Lower leg skin (tissue), 4 donors: Measurements from ENCODE around the gene NDUFA3. TPM values are rescaled to one million over a fixed set of nuclear protein-coding genes. Genes with fewer than 3 reads are reported as not detected.
A peak's percentile ranks its signal among the peaks of the same experiment; 100 is the strongest.
"Not testable (repeated sequence)": the region's sequence is repeated elsewhere in the genome, so short reads cannot be mapped to it uniquely, and the experiment has no call there.

ENCODE experiments used
- DNase-seq, 2 donors: peaks; one replicate each; pipeline ENCODE4 v3.0.0-alpha.2; 2019; ENCODE audit warnings: low spot score in 2 of 2
- H3K4me3 ChIP-seq: fragments of 200-600 bp; sonication (generic); 2 replicates; pipeline ENCODE4 v1.5.1; 2017; ENCODE audit warnings: mild to moderate bottlenecking, low read depth; ENCODE audit not compliant: poor library complexity, severe bottlenecking
- POLR2A ChIP-seq, 2 donors: fragments of 450-650 bp; IDR thresholded peaks; one replicate each; pipeline ENCODE4 v1.6.1; 2016 to 2017; ENCODE audit warnings: antibody characterized with exemption in 2 of 2, mild to moderate bottlenecking in 1 of 2, moderate library complexity in 1 of 2
- WGBS, 2 donors: methylation state at CpG; one replicate each; pipeline ENCODE4 v1.1.5; 2018; 5-methylcytosine and 5-hydroxymethylcytosine counted together
- intact Hi-C: fragments of 100-400 bp; cut with DNase I; formaldehyde crosslinking; loops from one replicate; pipeline ENCODE4 v1.15.0; 2023; ENCODE audit warnings: low total_unique reads
- total RNA-seq, 4 donors: library from RNA; depleted of rRNA; stranded (reverse); fragments of >200 nt; gene quantifications; one replicate each; pipeline ENCODE4 v1.1.0, GENCODE V29; 2016
- TF ChIP-seq, protein P1 (sequence below), 3 donors: fragments of 450-650 bp; IDR thresholded peaks; one replicate each; pipeline ENCODE4 v1.5.1; 2016; ENCODE audit warnings: antibody characterized with exemption in 3 of 3, mild to moderate bottlenecking in 3 of 3, moderate library complexity in 2 of 3

The NDUFA3 gene
- total RNA-seq, 4 donors from 2014 or later = 2.7 to 39.4 (median 30.2) TPM

DNA sequence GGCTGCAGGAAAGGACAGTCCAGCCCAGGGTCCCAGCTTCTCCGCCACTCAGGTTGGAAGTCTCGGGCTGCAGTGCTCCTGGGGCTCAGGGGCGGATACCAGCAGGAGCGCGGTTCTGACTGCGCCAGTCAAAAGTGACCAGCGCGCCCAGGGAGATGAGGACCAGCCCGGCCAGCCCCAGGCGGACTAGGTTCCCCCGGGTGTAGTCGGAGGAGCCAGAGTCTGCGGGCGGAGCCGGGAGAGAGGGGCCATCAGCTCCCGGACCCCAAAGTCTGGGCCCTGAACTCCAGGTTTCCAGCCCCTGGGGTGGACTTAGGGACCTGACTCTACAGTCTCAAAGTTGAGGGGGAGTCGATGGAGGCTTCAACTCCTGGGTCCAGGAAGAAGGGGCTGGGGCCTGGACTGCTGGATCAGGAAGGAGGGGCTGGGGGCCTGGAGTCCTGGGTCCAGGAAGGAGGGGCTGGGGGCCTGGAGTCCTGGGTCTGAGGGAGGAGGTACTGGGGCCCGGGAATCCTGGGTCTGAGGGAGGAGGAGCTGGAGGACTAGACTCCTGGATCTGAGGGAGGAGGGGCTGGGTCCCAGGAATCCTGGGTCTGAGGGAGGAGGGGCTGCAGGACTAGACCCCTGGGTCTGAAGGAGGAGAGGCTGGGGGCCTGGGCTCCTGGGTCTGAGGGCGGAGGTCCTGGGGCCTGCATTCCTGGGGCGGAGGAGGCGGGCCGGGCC, 7.4 kb upstream of the NDUFA3 start:
- no peak for TF ChIP-seq POLR2A (IDR thresholded peaks at IDR 0.05)
- TF ChIP-seq, protein P1, sequence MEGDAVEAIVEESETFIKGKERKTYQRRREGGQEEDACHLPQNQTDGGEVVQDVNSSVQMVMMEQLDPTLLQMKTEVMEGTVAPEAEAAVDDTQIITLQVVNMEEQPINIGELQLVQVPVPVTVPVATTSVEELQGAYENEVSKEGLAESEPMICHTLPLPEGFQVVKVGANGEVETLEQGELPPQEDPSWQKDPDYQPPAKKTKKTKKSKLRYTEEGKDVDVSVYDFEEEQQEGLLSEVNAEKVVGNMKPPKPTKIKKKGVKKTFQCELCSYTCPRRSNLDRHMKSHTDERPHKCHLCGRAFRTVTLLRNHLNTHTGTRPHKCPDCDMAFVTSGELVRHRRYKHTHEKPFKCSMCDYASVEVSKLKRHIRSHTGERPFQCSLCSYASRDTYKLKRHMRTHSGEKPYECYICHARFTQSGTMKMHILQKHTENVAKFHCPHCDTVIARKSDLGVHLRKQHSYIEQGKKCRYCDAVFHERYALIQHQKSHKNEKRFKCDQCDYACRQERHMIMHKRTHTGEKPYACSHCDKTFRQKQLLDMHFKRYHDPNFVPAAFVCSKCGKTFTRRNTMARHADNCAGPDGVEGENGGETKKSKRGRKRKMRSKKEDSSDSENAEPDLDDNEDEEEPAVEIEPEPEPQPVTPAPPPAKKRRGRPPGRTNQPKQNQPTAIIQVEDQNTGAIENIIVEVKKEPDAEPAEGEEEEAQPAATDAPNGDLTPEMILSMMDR (IDR thresholded peaks at IDR 0.05) = no peak
- DNase-seq = no peak
- no peak overlapping the region for H3K4me3 ChIP-seq
- intact Hi-C loops = no loop called here
- WGBS, 2 donors = 75 to 77% methylated on average over 9 to 21 of the region's 22 CpGs

DNA sequence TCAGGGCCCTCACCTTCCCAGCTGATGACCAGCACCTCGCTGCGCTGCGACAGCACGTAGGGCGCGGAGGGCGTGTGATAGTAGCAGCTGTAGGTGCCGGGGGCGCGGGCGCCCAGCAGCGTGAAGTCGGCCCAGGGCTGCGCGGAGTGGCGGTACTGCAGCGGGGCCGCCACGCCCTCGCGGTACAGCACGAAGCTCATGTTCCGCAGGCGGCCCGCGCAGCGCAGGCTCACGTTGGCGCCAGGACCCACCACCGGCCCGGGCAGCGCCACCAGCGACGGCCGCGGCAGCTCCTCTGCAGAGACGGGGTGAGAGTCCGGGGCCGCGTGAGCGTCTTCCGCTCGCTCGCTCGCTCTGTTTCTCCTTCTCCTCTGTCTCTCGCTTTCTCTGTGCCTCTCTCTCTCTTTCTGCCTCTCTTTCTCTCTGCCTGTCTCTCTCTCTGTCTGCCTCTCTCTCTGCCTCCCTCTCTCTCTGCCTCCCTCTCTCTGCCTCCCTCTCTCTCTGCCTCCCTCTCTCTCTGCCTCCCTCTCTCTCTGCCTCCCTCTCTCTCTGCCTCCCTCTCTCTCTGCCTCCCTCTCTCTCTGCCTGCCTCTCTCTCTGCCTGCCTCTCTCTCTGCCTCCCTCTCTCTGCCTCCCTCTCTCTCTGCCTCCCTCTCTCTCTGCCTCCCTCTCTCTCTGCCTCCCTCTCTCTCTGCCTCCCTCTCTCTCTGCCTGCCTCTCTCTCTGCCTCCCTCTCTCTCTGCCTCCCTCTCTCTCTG, 6.6 kb upstream of the NDUFA3 start:
- 1 to 3% methylated on average over 29 to 43 of the region's 46 CpGs for WGBS, 2 donors
- peak in 1 of 2 donors; percentile 89 for DNase-seq
- intact Hi-C loops, H3K4me3 ChIP-seq: not testable (repeated sequence)

DNA sequence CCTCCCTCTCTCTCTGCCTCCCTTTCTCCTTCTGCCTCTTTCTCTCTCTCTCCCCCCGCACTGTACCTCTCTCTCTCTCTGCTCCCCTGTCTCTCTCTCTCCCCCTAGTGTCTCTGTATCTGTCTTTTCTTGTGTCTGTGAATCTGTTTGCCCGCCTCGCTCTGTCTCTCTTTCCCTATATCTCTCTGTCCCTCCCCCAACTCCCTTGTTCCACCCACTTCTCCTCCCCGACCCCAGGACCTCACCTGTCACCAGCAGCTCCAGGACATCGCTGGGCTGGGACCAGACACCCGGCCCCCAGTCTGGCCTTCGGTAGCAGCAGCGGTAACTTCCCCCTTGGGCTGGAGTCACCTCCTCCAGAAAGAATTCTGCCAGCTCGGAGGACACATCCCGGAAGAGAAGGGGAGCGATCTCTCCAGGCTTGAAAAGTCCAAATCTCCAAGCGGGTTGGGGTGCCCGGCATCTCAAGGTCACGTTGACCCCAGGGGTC, 6.0 kb upstream of the NDUFA3 start:
- no peak overlapping the region for H3K4me3 ChIP-seq
- WGBS, 2 donors = 2 to 4% methylated on average over 13 to 14 of the region's 14 CpGs
- peak in 1 of 2 donors; percentile 24 for DNase-seq
- intact Hi-C loops = no loop called here
- TF ChIP-seq, protein P1 (IDR thresholded peaks at IDR 0.05) = no peak
- TF ChIP-seq POLR2A (IDR thresholded peaks at IDR 0.05) = no peak

DNA sequence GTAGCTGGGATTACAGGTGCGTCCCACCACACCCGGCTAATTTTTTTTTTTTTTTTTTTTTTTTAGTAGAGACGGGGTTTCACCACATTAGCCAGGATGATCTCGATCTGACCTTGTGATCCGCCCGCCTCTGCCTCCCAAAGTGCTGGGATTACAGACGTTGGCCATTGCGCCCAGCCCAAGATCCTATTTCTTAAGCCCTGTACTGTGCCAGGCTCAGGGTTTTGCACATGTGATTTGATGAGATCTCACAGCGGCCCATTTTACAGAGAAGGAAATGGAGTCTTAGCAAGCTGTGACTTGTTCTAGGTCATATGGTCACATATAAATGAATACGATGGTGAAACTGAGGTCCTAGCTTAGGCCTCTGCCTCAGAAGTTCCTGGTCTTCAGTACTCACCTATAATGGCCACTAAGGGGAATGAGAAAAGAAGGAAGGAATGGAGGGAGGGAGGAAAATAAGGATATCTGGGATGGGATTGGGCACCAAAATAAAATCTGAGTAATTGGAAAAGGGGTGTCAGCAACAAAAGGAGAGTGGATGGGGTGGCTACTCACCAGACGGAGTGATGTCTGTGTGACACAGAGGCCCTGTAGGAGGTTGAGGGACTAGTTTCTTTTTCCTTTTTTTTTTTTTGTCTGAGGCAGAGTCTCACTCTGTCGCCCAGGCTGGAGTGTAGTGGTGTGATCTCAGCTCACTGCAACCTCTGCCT, 3.3 kb upstream of the NDUFA3 start:
- intact Hi-C loops = no loop called here
- H3K4me3 ChIP-seq = no peak overlapping the region
- TF ChIP-seq POLR2A (IDR thresholded peaks at IDR 0.05) = no peak
- TF ChIP-seq, protein P1 (IDR thresholded peaks at IDR 0.05) = no peak

DNA sequence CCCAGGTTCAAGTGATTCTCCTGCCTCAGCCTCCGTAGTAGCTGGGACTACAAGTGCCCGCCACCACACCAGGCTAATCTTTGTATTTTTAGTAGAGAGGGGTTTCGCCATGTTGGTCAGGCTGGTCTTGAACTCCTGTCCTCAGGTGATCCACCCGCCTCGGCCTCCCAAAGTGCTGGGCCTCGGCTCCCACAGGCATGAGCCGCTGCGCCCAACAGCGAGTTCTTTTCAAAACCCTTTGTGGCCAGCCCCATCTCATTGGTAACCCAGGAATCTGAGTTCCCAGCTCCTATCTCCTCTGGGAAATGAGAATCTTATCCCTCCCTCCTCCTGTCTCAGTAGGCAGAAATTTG, 2.8 kb upstream of the NDUFA3 start:
- H3K4me3 ChIP-seq, intact Hi-C loops, DNase-seq: not testable (repeated sequence)
- WGBS, 2 donors = 81 to 88% methylated on average over 9 of the region's 9 CpGs

More for the DNA sequence above, 3.3 kb upstream of the NDUFA3 start:
- no peak for DNase-seq
- 86 to 89% methylated on average over 11 to 12 of the region's 12 CpGs for WGBS, 2 donors

DNA sequence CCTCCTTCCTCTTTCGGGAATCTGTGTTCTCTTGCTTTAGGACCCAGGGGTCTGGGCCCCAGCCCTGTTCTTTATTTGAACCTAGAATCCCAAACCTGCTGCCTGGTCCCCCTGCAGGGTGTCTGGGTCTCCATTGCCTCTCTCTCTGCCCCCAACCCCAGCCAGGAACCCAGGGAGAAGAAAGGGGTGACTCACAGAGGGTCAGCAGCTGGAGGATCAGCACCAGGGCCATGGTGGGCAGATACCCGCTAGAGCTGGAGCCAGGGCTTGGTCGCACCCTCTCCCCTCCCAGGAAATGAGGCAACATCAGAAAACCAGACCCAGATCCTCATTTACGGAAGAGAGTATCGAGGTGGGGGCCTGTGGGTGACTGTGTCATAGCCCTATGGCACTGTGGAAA, 2.1 kb upstream of the NDUFA3 start, which contains the start of gene OSCAR:
TSS of gene OSCAR (minus strand) at position 243 of the 400 bp plus-strand sequence. CDS start at position 232, 11 bp downstream.
- 48 to 49% methylated on average over 5 of the region's 5 CpGs for WGBS, 2 donors
- DNase-seq = no peak
- TF ChIP-seq, protein P1 (IDR thresholded peaks at IDR 0.05) = no peak
- TF ChIP-seq POLR2A (IDR thresholded peaks at IDR 0.05) = no peak
- intact Hi-C loops = no loop called here
- no peak within 1 kb of the TSS for H3K4me3 ChIP-seq
